ENCODE measurements around the gene LTK. TPM values are rescaled to one million over a fixed set of nuclear protein-coding genes. Genes with fewer than 3 reads are reported as not detected.

The LTK gene
- total and polyA plus RNA-seq, 2 of the 8 experiments (the other 6 are each of a cell fraction or from before 2014, with no cell fraction given): 0.05 to 0.19 TPM

DNA sequence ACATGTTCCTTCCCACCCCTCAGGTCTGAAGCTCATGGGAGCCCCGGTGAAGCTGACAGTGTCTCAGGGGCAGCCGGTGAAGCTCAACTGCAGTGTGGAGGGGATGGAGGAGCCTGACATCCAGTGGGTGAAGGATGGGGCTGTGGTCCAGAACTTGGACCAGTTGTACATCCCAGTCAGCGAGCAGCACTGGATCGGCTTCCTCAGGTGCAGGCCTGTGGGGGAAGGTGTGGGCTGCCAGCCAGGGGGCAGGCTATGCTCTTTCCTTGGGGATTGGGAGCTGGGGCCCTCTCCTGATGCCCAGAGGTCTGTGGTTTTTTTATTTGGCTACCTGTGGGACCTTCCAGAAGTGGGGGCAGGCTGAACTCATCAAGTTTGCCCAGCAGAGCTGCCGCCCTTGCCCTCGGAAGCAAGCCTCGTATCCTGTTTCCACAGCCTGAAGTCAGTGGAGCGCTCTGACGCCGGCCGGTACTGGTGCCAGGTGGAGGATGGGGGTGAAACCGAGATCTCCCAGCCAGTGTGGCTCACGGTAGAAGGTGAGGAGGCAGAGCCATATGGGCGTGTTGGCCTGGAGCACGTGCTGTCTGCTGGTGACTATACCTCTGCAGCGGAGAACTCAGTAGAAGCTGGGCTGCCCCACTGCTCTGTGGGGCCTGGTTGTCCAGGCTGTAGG is 47.6 kb upstream of the LTK start:
- peak overlapping the region; percentile 60 for H3K56ac ChIP-seq (replicated peaks; ENCODE audit: insufficient read length, low read depth, low read length)
- H3K36me3 ChIP-seq (ENCODE audit: control insufficient read depth in 2 of 4, insufficient read depth in 4 of 4, low read length in 3 of 4): peaks cover 0 to 41% (median 4%) of the 10 kb centered on the region in 4 experiments; a peak in 5 of 8 replicates
- H2BK120ac ChIP-seq (replicated peaks; ENCODE audit: low read depth, low read length): peak overlapping the region; percentile 60
- H2AFZ ChIP-seq (ENCODE audit: low read length): no peak overlapping the region
- peak overlapping the region; percentile 51 to 99 for H3K4me2 ChIP-seq (ENCODE audit: insufficient read depth in 1 of 2, low read depth in 2 of 2, low read length in 2 of 2)
- H3K79me2 ChIP-seq (ENCODE audit: control insufficient read depth in 1 of 2, insufficient read depth in 2 of 2, low read length in 2 of 2): peaks cover 0 to 21% of the 10 kb centered on the region in 2 experiments; a peak in 1 of 4 replicates
- no peak for TF ChIP-seq KDM5A (IDR thresholded peaks at IDR 0.05; ENCODE audit: low read length)
- TF ChIP-seq RAD21 (IDR thresholded peaks at IDR 0.05 in 1 of 2, conservative IDR thresholded peaks at IDR 0.05 in 1 of 2; ENCODE audit: low read depth in 2 of 2, low read length in 2 of 2): peak; percentile 9 to 27; a peak in 2 of 4 replicates
- no peak for TF ChIP-seq ATF3 (IDR thresholded peaks at IDR 0.05; ENCODE audit: insufficient read depth, low read depth, low read length)
- FAIRE-seq (no peak), DNase-seq (ENCODE audit: low read depth in 1 of 2, low spot score in 2 of 2) (no peak)
- H3K9me3 ChIP-seq (ENCODE audit: insufficient read depth in 2 of 2, low read depth in 1 of 2, low read length in 1 of 2): no peaks in the 10 kb centered on the region
- H3K4me1 ChIP-seq (replicated peaks in 1 of 4; ENCODE audit: control insufficient read depth in 3 of 4, insufficient read depth in 4 of 4, low read length in 3 of 4): peaks cover 25 to 61% (median 51%) of the 10 kb centered on the region in 4 experiments
- no peak overlapping the region for H3K23ac ChIP-seq (ENCODE audit: insufficient read length)
- peak overlapping the region; percentile 66 for H4K8ac ChIP-seq (ENCODE audit: extremely low read depth, insufficient read depth, low read length)
- no peak overlapping the region for H3K9ac ChIP-seq (replicated peaks in 1 of 4; ENCODE audit: extremely low read depth in 1 of 4, low read depth in 3 of 4, low read length in 3 of 4)
- H4K91ac ChIP-seq (replicated peaks; ENCODE audit: insufficient read length, low read length): peak overlapping the region; percentile 86
- H3K4ac ChIP-seq (replicated peaks; ENCODE audit: insufficient read length, low read depth, low read length): peak overlapping the region; percentile 41
- H3K79me1 ChIP-seq (ENCODE audit: low read depth, low read length): no peaks in the 10 kb centered on the region; the same call in none of the 2 replicates
- H3K23me2 ChIP-seq (ENCODE audit: low read depth, low read length): peaks cover 7% of the 10 kb centered on the region; the same call in 1 of the 2 replicates
- ChIA-PET CTCF (ENCODE audit: partially characterized antibody) (interaction anchor here (0.6 to 5.5 kb wide), 16 partner anchors 8 to 1286 kb away, joined by 3 to 80 read pairs (median 4); no protein-coding TSS in a partner anchor), POLR2A (ENCODE audit: partially characterized antibody) (interaction anchor here (0.6 to 21.2 kb wide), 11 partner anchors 9 to 250 kb away, joined by 3 to 643 read pairs (median 4); partner anchors contain the start of genes LTK and RPAP1)
- peak overlapping the region in 1 of 4 experiments; percentile 96; a peak in 1 of 8 replicates for H3K4me3 ChIP-seq (ENCODE audit: extremely low read depth in 1 of 4, insufficient read depth in 2 of 4, low read depth in 3 of 4, low read length in 4 of 4)
- WGBS, 2 experiments (ENCODE audit: extremely low coverage in 1 of 2, insufficient coverage in 1 of 2, insufficient read length in 1 of 2, insufficient replicate concordance in 2 of 2, low coverage in 1 of 2, low lambda C conversion rate in 2 of 2, missing lambda C conversion rate in 1 of 2): 89% methylated on average over 16 of the region's 16 CpGs; no CpG with 5 or more reads in 1 of the 2 experiments
- peaks cover 0 to 3% of the 10 kb centered on the region in 2 experiments for H4K20me1 ChIP-seq (replicated peaks in 1 of 2; ENCODE audit: control insufficient read depth in 1 of 2, insufficient read depth in 2 of 2, low read length in 2 of 2)
- H2BK20ac ChIP-seq (ENCODE audit: low read length): 0 out of 2 replicates have a peak overlapping the region, but pooled peaks have one; percentile 87
- 0 out of 2 replicates have a peak overlapping the region, but pooled peaks have one; percentile 22 for H3K27ac ChIP-seq (ENCODE audit: low read depth, low read length)
- H2BK12ac ChIP-seq (ENCODE audit: low read depth, low read length): peak overlapping the region; percentile 93
- H4K5ac ChIP-seq (ENCODE audit: insufficient read length, low read depth, low read length): peak overlapping the region; percentile 37
- H2AK5ac ChIP-seq (ENCODE audit: low read depth, low read length): peak overlapping the region; percentile 97
- no peak overlapping the region for H3K14ac ChIP-seq (ENCODE audit: insufficient read length)
- peak overlapping the region; percentile 83; the same call in 1 of the 2 replicates for H2BK15ac ChIP-seq (ENCODE audit: low read length)
- H3K18ac ChIP-seq (ENCODE audit: extremely low read depth, low read length): peak overlapping the region; percentile 72; the same call in 1 of the 2 replicates
- no peaks in the 10 kb centered on the region; a peak in 1 of 7 replicates for H3K27me3 ChIP-seq (replicated peaks in 1 of 4; ENCODE audit: control insufficient read depth in 3 of 4, extremely low read depth in 1 of 4, insufficient read depth in 3 of 4, low read length in 3 of 4)
- peak overlapping the region; percentile 80; the same call in 1 of the 2 replicates for H2BK5ac ChIP-seq (ENCODE audit: low read depth, low read length)

All from H1 (cell line).